Heart left ventricle (tissue), 13 donors: ENCODE data around the gene NEDD4L.

Source experiments
- POLR2A ChIP-seq, 2 donors: fragments of 450-650 bp; IDR thresholded peaks; one replicate each; pipeline ENCODE4 v1.6.1; 2017; ENCODE audit warnings: antibody characterized with exemption in 2 of 2, mild to moderate bottlenecking in 2 of 2, moderate library complexity in 2 of 2
- TF ChIP-seq, protein P1 (sequence below), 12 donors: fragments of 200-600 bp; sonication (generic) in 4 of 12; IDR thresholded peaks; one replicate each; pipeline versions ENCODE4 v1.5.0 to v1.8.0; 2018 to 2022; ENCODE audit warnings: antibody characterized with exemption in 12 of 12, mild to moderate bottlenecking in 5 of 12
- donor health status: ischemic (EF 13 %, LVEDD 7.1; RV severe dilation, severe dysfunction).
- donor health status: DM: no; HTN: yes; CAD: no.
- donor health status: DM: no; HTN: no; CAD: no.
- donor health status: ischemic (EF 25% LVEDD 6.9; RV normal size, moderate dysfunction).
- donor health status: ischemic (EF 25% LVEDD 5.7; RV mildly dilated, moderate dysfunction).
- donor health status: ischemic (EF 35%, LVEDD 5.7; RV mildly dilated, moderate dysfunction).
- donor health status: nonischemic (EF 11% LVEDD 7.7; RV severe dilation, severe dysfunction).
- donor health status: DM: yes; HTN: yes; CAD: no.
- donor health status: PGD.
- donor health status: ischemic (EF 29% LVEDD 5.4; RV normal size, mild dysfunction).
- donor health status: nonischemic (EF 23%, LVEDD 6.1; RV moderate dilation, normal function).

DNA sequence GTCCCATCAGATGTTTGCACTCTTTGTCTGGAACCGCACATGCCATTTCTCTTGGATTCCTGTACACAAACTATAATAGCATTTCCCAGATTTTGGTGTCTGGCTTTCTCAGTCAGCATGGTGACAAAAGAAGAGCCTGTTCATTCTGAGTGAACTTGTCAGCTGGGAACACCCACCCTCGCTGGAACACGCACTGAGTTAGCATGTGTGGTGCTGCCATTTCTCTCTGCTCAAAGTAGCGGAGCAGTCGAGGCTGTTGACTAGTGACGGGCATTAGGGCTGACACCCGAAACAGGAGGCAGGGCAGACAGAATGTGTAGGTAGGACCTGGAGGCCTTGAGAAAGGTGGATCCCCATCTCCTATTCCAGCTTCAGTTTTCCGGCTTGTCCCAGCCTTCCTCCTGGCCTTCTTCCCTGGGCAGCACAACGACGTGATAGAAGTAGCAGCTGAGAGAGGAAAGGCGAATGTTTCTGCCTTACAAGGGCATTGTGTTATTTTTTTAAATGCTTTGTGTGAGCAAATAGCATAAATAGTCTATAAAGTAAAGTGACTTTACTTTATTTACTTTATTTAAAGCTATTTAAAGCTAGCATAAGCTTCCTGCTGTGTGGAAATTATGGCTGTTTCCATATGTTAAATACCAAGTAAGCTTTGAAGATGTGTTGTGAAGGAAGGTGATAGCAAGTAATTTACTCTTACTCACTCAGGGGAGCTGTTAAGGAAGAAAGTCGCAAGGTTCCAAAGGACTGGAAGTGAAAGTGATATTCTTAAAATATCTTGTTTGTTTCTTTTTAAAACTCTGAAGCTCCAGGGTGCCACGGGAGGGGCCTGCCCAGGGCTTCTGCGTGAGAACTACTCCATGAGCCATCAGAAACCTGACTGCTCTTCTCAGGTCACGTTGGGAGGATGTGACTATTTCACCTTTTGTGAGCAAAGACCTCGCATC, 272.6 kb downstream of the NEDD4L start:
- TF ChIP-seq, protein P1, sequence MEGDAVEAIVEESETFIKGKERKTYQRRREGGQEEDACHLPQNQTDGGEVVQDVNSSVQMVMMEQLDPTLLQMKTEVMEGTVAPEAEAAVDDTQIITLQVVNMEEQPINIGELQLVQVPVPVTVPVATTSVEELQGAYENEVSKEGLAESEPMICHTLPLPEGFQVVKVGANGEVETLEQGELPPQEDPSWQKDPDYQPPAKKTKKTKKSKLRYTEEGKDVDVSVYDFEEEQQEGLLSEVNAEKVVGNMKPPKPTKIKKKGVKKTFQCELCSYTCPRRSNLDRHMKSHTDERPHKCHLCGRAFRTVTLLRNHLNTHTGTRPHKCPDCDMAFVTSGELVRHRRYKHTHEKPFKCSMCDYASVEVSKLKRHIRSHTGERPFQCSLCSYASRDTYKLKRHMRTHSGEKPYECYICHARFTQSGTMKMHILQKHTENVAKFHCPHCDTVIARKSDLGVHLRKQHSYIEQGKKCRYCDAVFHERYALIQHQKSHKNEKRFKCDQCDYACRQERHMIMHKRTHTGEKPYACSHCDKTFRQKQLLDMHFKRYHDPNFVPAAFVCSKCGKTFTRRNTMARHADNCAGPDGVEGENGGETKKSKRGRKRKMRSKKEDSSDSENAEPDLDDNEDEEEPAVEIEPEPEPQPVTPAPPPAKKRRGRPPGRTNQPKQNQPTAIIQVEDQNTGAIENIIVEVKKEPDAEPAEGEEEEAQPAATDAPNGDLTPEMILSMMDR (IDR thresholded peaks at IDR 0.05), result no peak
- no peak for TF ChIP-seq POLR2A (IDR thresholded peaks at IDR 0.05)
